Inferior parietal cortex (tissue), 1 donor: ENCODE data around the gene CFD.
"Not testable (repeated sequence)": the region's sequence is repeated elsewhere in the genome, so short reads cannot be mapped to it uniquely, and the experiment has no call there.

Experiments used
- DNase-seq: peaks from one replicate; pipeline ENCODE4 v3.0.0-alpha.2; 2016; ENCODE audit errors: extremely low spot score

The CFD gene

GRCh38 chr19:858868-859843 lies at the start of gene CFD:
TSS of gene CFD (plus strand) at chr19:859664. CDS start at chr19:859690, 26 bp downstream.
- no peak for DNase-seq

GRCh38 chr19:810077-810855 lies 49.2 kb upstream of the CFD start:
- DNase-seq: no peak

- no peak for DNase-seq
Observed at GRCh38 chr19:810883-811489, 48.5 kb upstream of the CFD start.

- DNase-seq: no peak
Observed at GRCh38 chr19:811506-812048, 47.9 kb upstream of the CFD start.

GRCh38 chr19:812049-812746 lies 47.3 kb upstream of the CFD start:
- DNase-seq: no peak

- DNase-seq: no peak
Observed at GRCh38 chr19:812747-813218, 46.7 kb upstream of the CFD start.

GRCh38 chr19:813219-814151 lies 46.0 kb upstream of the CFD start:
- no peak for DNase-seq

GRCh38 chr19:814152-815078 lies 45.0 kb upstream of the CFD start:
- DNase-seq: no peak

GRCh38 chr19:815079-815774 lies 44.2 kb upstream of the CFD start:
- no peak for DNase-seq

- no peak for DNase-seq
Observed at GRCh38 chr19:815775-816499, 43.5 kb upstream of the CFD start.

GRCh38 chr19:816500-816857 lies 43.0 kb upstream of the CFD start:
- no peak for DNase-seq

- not testable (repeated sequence) for DNase-seq
Observed at GRCh38 chr19:820212-820611, 39.3 kb upstream of the CFD start.

GRCh38 chr19:821231-821824 lies 38.1 kb upstream of the CFD start:
- DNase-seq: no peak

GRCh38 chr19:821825-822503 lies 37.5 kb upstream of the CFD start, which contains the start of gene PLPPR3:
TSS of gene PLPPR3 (minus strand) at chr19:821955. CDS start at chr19:821559, 396 bp downstream.
- DNase-seq: no peak

GRCh38 chr19:823565-824121 lies 35.8 kb upstream of the CFD start:
- no peak for DNase-seq

- DNase-seq: no peak
Observed at GRCh38 chr19:824885-825284, 34.6 kb upstream of the CFD start.
